Natural killer cell (primary cell): Measurements from ENCODE around the gene BRIX1. TPM values are rescaled to one million over a fixed set of nuclear protein-coding genes. Genes with fewer than 3 reads are reported as not detected.

Experiments used
- ATAC-seq, 3 donors: fragments of 150-1000 bp in 2 of 3; fragments of 200-7000 bp in 1 of 3; cut with Tn5 transposase; 1 replicate in 1 of 3; 2 replicates in 2 of 3; pipeline ENCODE4 v1.10.0; 2021; ENCODE audit warnings: mild to moderate bottlenecking in 2 of 3, moderate library complexity in 2 of 3
- DNase-seq, 2 donors: peaks; one replicate each; pipeline versions ENCODE4 v3.0.0 to v3.0.0-alpha.2; 2013 to 2021; ENCODE audit warnings: mixed read lengths in 1 of 2
- H3K27ac ChIP-seq: one replicate; pipeline ENCODE4 v1.5.1; 2013; ENCODE audit warnings: mild to moderate bottlenecking, low read length
- H3K27me3 ChIP-seq: one replicate; pipeline ENCODE4 v1.6.1; 2013; ENCODE audit warnings: low read length; ENCODE audit not compliant: control insufficient read depth, insufficient read depth
- H3K36me3 ChIP-seq: one replicate; pipeline ENCODE4 v1.6.1; 2013; ENCODE audit warnings: low read length; ENCODE audit not compliant: control insufficient read depth, insufficient read depth
- H3K4me1 ChIP-seq: one replicate; pipeline ENCODE4 v1.6.1; 2013; ENCODE audit warnings: low read length; ENCODE audit not compliant: control insufficient read depth, insufficient read depth
- H3K4me3 ChIP-seq: one replicate; pipeline ENCODE4 v1.5.1; 2013; ENCODE audit warnings: low read length
- H3K9me3 ChIP-seq: one replicate; pipeline ENCODE4 v1.6.1; 2013; ENCODE audit warnings: low read length; ENCODE audit not compliant: control insufficient read depth, insufficient read depth
- H3K27ac Mint-ChIP-seq, 2 donors: one replicate each; pipeline ENCODE4 v1.8.0; 2022; ENCODE audit warnings: mild to moderate bottlenecking in 2 of 2, mixed read lengths in 2 of 2, moderate library complexity in 1 of 2
- H3K27me3 Mint-ChIP-seq, 2 donors: one replicate each; pipeline ENCODE4 v1.8.0; 2022; ENCODE audit warnings: low read depth in 2 of 2, mixed read lengths in 2 of 2
- H3K36me3 Mint-ChIP-seq: one replicate; pipeline ENCODE4 v1.8.0; 2022; ENCODE audit warnings: mixed read lengths
- H3K4me1 Mint-ChIP-seq, 2 donors: one replicate each; pipeline ENCODE4 v1.8.0; 2022; ENCODE audit warnings: mixed read lengths in 2 of 2
- H3K4me3 Mint-ChIP-seq: one replicate; pipeline ENCODE4 v1.8.0; 2022; ENCODE audit warnings: mild to moderate bottlenecking, moderate library complexity, mixed read lengths
- H3K9me3 Mint-ChIP-seq, 2 donors: one replicate each; pipeline ENCODE4 v1.8.0; 2022; ENCODE audit warnings: mixed read lengths in 2 of 2
- WGBS: methylation state at CpG from one replicate; pipeline ENCODE4 v1.1.7; 2013; ENCODE audit warnings: missing lambda C conversion rate; ENCODE audit not compliant: insufficient coverage; 5-methylcytosine and 5-hydroxymethylcytosine counted together
- intact Hi-C: fragments of 100-400 bp; cut with micrococcal nuclease; formaldehyde crosslinking; loops from one replicate; pipeline ENCODE4 v1.14.2; 2022
- total RNA-seq, 4 donors: library from RNA; stranded (reverse); fragments of 120-200 nt in 1 of 4; gene quantifications; one replicate each; pipeline versions ENCODE4 v1.2.3 to v1.2.4, GENCODE V29; 2013 to 2022
- TF ChIP-seq, protein P1 (sequence below): fragments of 200-600 bp; IDR thresholded peaks from one replicate; pipeline ENCODE4 v1.8.0; 2022; ENCODE audit warnings: antibody characterized with exemption

The BRIX1 gene
- total RNA-seq, 3 donors from 2014 or later (not counting 1 experiment from before 2014, with no cell fraction given), result 18.0 to 30.9 (median 30.6) TPM

GRCh38 chr5:34898258-34898895, 17.1 kb upstream of the BRIX1 start:
- Histone ChIP-seq H3K4me1 (no peaks in the 10 kb centered on the region), H3K27ac (no peak overlapping the region), H3K27me3 (no peaks in the 10 kb centered on the region), H3K36me3 (no peaks in the 10 kb centered on the region), H3K4me3 (no peak overlapping the region), H3K9me3 (no peaks in the 10 kb centered on the region)
- DNase-seq, result peak; percentile 45 to 80
- TF ChIP-seq, protein P1, sequence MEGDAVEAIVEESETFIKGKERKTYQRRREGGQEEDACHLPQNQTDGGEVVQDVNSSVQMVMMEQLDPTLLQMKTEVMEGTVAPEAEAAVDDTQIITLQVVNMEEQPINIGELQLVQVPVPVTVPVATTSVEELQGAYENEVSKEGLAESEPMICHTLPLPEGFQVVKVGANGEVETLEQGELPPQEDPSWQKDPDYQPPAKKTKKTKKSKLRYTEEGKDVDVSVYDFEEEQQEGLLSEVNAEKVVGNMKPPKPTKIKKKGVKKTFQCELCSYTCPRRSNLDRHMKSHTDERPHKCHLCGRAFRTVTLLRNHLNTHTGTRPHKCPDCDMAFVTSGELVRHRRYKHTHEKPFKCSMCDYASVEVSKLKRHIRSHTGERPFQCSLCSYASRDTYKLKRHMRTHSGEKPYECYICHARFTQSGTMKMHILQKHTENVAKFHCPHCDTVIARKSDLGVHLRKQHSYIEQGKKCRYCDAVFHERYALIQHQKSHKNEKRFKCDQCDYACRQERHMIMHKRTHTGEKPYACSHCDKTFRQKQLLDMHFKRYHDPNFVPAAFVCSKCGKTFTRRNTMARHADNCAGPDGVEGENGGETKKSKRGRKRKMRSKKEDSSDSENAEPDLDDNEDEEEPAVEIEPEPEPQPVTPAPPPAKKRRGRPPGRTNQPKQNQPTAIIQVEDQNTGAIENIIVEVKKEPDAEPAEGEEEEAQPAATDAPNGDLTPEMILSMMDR, result peak; percentile 80
- no peaks in the 10 kb centered on the region for H3K9me3 Mint-ChIP-seq
- intact Hi-C loops, result loop anchor here (1.0 kb wide), 3 partner anchors 375 to 424 kb away; no protein-coding TSS in a partner anchor
- H3K36me3 Mint-ChIP-seq, result no peaks in the 10 kb centered on the region
- no peaks in the 10 kb centered on the region for H3K4me1 Mint-ChIP-seq
- H3K27ac Mint-ChIP-seq, result no peak overlapping the region
- WGBS, result 2% methylated on average over 2 of the region's 3 CpGs
- H3K27me3 Mint-ChIP-seq, result no peaks in the 10 kb centered on the region
- peak; percentile 70 to 86 (median 80) for ATAC-seq
- no peak overlapping the region for H3K4me3 Mint-ChIP-seq

DNA sequence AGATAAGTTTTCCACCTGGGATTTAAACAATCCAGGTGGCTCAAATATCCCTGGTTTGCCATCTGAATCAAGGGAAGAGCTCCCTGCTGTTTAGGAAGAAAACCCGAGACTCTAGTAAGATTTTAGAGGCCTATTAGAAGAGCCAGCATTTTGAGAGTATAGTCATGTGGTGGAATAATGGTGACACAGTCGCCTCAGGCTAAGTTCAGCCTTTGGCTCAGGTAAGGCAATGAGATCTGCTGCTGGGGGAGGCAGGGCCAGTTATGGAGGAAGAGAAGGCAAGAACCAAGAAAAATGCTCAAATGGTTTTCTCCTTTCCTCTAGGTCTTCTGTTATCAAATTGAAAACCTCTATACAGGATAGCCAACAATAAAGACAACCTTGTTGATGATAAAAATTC, 16.4 kb upstream of the BRIX1 start:
- Histone ChIP-seq H3K4me1 (no peaks in the 10 kb centered on the region), H3K27me3 (no peaks in the 10 kb centered on the region), H3K36me3 (no peaks in the 10 kb centered on the region), H3K9me3 (no peaks in the 10 kb centered on the region), H3K27ac (no peak overlapping the region), H3K4me3 (no peak overlapping the region)
- intact Hi-C loops, result no loop called here
- Mint-ChIP-seq H3K4me1 (no peaks in the 10 kb centered on the region), H3K9me3 (no peaks in the 10 kb centered on the region), H3K4me3 (no peak overlapping the region), H3K36me3 (no peaks in the 10 kb centered on the region), H3K27me3 (no peaks in the 10 kb centered on the region), H3K27ac (no peak overlapping the region)
- WGBS, result 98% methylated on average over 2 of the region's 2 CpGs
- no peak for ATAC-seq
- DNase-seq, result no peak
- TF ChIP-seq, protein P1, result no peak

DNA sequence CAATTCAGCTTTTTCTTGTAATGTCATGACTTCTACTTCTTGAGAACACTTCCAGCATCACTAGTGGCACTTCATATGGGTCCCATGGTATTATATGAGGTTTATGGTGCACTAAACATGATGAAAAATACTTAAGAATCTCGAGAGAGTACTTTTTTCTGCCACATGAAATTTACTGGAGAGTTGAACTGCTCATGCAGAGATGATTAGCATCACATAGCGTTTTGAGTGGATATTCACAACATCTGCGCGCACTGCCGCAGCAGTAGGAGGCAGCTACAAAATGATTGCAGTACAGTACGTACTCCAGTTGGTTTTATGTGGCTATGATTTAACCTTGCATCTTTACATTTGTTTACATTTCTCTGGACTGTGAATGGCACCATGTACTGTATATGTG, 14.9 kb upstream of the BRIX1 start:
- H3K27ac ChIP-seq, result no peak overlapping the region
- H3K4me3 ChIP-seq, result no peak overlapping the region
- ATAC-seq (no peak), DNase-seq (no peak)
- no peaks in the 10 kb centered on the region for H3K9me3 Mint-ChIP-seq
- H3K4me3 Mint-ChIP-seq, result no peak overlapping the region
- TF ChIP-seq, protein P1, result no peak
- intact Hi-C loops, result no loop called here
- no peaks in the 10 kb centered on the region for H3K27me3 ChIP-seq
- H3K9me3 ChIP-seq, result no peaks in the 10 kb centered on the region
- WGBS, result 98% methylated on average over 6 of the region's 6 CpGs
- no peaks in the 10 kb centered on the region for H3K4me1 Mint-ChIP-seq
- no peak overlapping the region for H3K27ac Mint-ChIP-seq
- H3K36me3 Mint-ChIP-seq, result no peaks in the 10 kb centered on the region
- H3K36me3 ChIP-seq, result no peaks in the 10 kb centered on the region
- H3K4me1 ChIP-seq, result no peaks in the 10 kb centered on the region
- no peaks in the 10 kb centered on the region for H3K27me3 Mint-ChIP-seq

GRCh38 chr5:34903260-34903659, 12.3 kb upstream of the BRIX1 start:
- Mint-ChIP-seq H3K9me3 (no peaks in the 10 kb centered on the region), H3K4me3 (no peak overlapping the region), H3K27me3 (no peaks in the 10 kb centered on the region), H3K27ac (no peak overlapping the region), H3K4me1 (no peaks in the 10 kb centered on the region), H3K36me3 (peaks cover under 1% of the 10 kb centered on the region)
- H3K9me3 ChIP-seq, result no peaks in the 10 kb centered on the region
- intact Hi-C loops, result no loop called here
- H3K27me3 ChIP-seq, result no peaks in the 10 kb centered on the region
- TF ChIP-seq, protein P1, result no peak
- no peak overlapping the region for H3K4me3 ChIP-seq
- no peaks in the 10 kb centered on the region for H3K4me1 ChIP-seq
- no peak overlapping the region for H3K27ac ChIP-seq
- no peak for ATAC-seq
- whole genome bisulfite sequencing, result 83% methylated on average over 1 of the region's 1 CpG
- peaks cover 6% of the 10 kb centered on the region for H3K36me3 ChIP-seq
- DNase-seq, result no peak
